T-cell (primary cell): ENCODE results near the gene XAGE2. TPM values are rescaled to one million over a fixed set of nuclear protein-coding genes. Genes with fewer than 3 reads are reported as not detected.

ENCODE experiments used
- ATAC-seq, 4 experiments: fragments of 200-7000 bp in 3 of 4; fragments of 150-1000 bp in 1 of 4; cut with Tn5 transposase; replicated peaks in 1 of 4; 1 replicate in 3 of 4; 2 replicates in 1 of 4; pipeline ENCODE4 v1.10.0; 2021; ENCODE audit warnings: moderate library complexity in 3 of 4, mild to moderate bottlenecking in 2 of 4, moderate number of reproducible peaks in 1 of 4
- CTCF ChIA-PET, 2 donors: fragments of 300-600 bp; sonication (Branson Sonifier 250); formaldehyde crosslinking; loops; one replicate each; lab custom pipeline; 2022; ENCODE audit warnings: antibody characterized with exemption in 2 of 2; lab: Charles Lee
- POLR2A ChIA-PET, 2 donors: fragments of 300-600 bp; sonication (Branson Sonifier 250); formaldehyde crosslinking; loops; one replicate each; lab custom pipeline; 2022; ENCODE audit warnings: antibody characterized with exemption in 2 of 2; lab: Charles Lee
- DNase-seq, 35 experiments: peaks; one replicate each; pipeline versions ENCODE4 v3.0.0 to v3.0.0-alpha.2; 2013 to 2023
- H3K27ac ChIP-seq: one replicate; pipeline ENCODE4 v1.5.1; 2013; ENCODE audit warnings: low read length
- H3K27me3 ChIP-seq, 2 experiments: replicated peaks in 1 of 2; 1 replicate in 1 of 2; 2 replicates in 1 of 2; pipeline versions ENCODE4 v1.6.1 to v1.7.0; 2013; ENCODE audit warnings: low read length in 1 of 2, mixed read lengths in 1 of 2; ENCODE audit not compliant: control insufficient read depth in 2 of 2, insufficient read depth in 2 of 2; ENCODE audit errors: extremely low read depth in 1 of 2
- H3K36me3 ChIP-seq, 2 donors: 1 replicate in 1 of 2; 2 replicates in 1 of 2; pipeline versions ENCODE4 v1.6.1 to v1.7.0; 2013; ENCODE audit warnings: low read length in 1 of 2; ENCODE audit not compliant: control insufficient read depth in 2 of 2, insufficient read depth in 1 of 2; ENCODE audit errors: extremely low read depth in 1 of 2
- H3K4me1 ChIP-seq, 2 experiments: 1 replicate in 1 of 2; 2 replicates in 1 of 2; pipeline versions ENCODE4 v1.6.1 to v1.7.0; 2013; ENCODE audit warnings: low read length in 2 of 2, mixed read lengths in 1 of 2; ENCODE audit not compliant: insufficient read depth in 2 of 2, control insufficient read depth in 1 of 2; ENCODE audit errors: extremely low read depth in 1 of 2
- H3K4me3 ChIP-seq, 2 donors: 1 replicate in 1 of 2; 2 replicates in 1 of 2; pipeline versions ENCODE4 v1.5.1 to v1.7.0; 2013; ENCODE audit warnings: mild to moderate bottlenecking in 2 of 2, low read length in 1 of 2, moderate library complexity in 1 of 2; ENCODE audit not compliant: control insufficient read depth in 1 of 2; ENCODE audit errors: extremely low read depth in 1 of 2
- H3K9me3 ChIP-seq: 2 replicates; pipeline ENCODE4 v1.7.0; 2013
- H3K27ac Mint-ChIP-seq, 2 donors: one replicate each; pipeline ENCODE4 v1.8.0; 2020 to 2021; ENCODE audit warnings: mild to moderate bottlenecking in 2 of 2, mixed read lengths in 2 of 2
- H3K27me3 Mint-ChIP-seq, 2 donors: one replicate each; pipeline ENCODE4 v1.8.0; 2021 to 2022; ENCODE audit warnings: mixed read lengths in 2 of 2
- H3K36me3 Mint-ChIP-seq: one replicate; pipeline ENCODE4 v1.8.0; 2021; ENCODE audit warnings: mixed read lengths
- H3K4me1 Mint-ChIP-seq, 3 donors: one replicate each; pipeline ENCODE4 v1.8.0; 2020 to 2022; ENCODE audit warnings: mixed read lengths in 3 of 3, mild to moderate bottlenecking in 1 of 3
- H3K4me3 Mint-ChIP-seq, 3 donors: one replicate each; pipeline ENCODE4 v1.8.0; 2020 to 2022; ENCODE audit warnings: mild to moderate bottlenecking in 3 of 3, mixed read lengths in 3 of 3, moderate library complexity in 3 of 3
- H3K9me3 Mint-ChIP-seq, 3 donors: one replicate each; pipeline ENCODE4 v1.8.0; 2020 to 2022; ENCODE audit warnings: mixed read lengths in 3 of 3
- WGBS: methylation state at CpG from one replicate; pipeline ENCODE4 v1.1.5; 2013; ENCODE audit warnings: missing lambda C conversion rate; ENCODE audit not compliant: insufficient coverage; 5-methylcytosine and 5-hydroxymethylcytosine counted together
- total RNA-seq, 35 experiments: library from RNA in 6 of 35; stranded (reverse) in 6 of 35; fragments of 120-200 nt in 1 of 35; gene quantifications; one replicate each; pipeline versions ENCODE4 v1.2.1 to v1.2.4 and lab custom pipeline; 2013 to 2026

Gene XAGE2
- total RNA-seq, 5 donors from 2014 or later (not counting 1 experiment from before 2014, with no cell fraction given), result not detected

DNA sequence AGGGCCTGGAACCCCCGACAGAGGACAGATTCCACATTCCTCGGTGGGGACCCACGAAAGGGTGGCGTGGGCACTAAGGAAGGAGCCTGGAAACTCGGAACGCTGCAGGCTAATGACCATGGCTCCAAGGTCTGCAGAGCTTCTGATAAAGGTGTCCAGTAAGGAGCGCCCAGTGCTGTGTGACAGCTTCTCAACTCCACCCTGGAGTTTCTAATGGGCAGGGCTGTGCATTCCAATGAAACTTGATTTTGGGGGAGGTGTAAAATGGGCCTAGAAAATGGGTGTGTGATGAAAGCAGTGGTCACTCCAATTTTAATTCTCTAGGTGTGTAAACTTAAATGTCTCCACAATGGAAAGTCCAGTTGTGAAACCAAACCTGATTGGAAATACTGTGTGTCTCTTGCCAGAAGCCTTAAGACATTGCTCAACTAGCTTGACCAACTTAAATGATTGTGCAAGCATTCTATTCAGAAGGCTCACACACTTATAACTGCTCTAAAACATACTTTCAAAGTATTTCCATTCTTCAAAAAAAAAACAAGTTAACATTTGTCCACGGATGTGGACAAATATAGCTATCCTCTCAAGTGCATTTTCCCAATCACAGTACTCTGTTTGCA, 52.1 kb downstream of the XAGE2 start:
- ChIA-PET CTCF (no interaction called here), POLR2A (no interaction called here)
- Histone ChIP-seq H3K4me1 (no peaks in the 10 kb centered on the region), H3K27ac (no peak overlapping the region), H3K9me3 (no peaks in the 10 kb centered on the region), H3K4me3 (no peak overlapping the region), H3K36me3 (no peaks in the 10 kb centered on the region), H3K27me3 (no peaks in the 10 kb centered on the region)
- ATAC-seq (no peak), DNase-seq (no peak)
- peaks cover 9 to 38% of the 10 kb centered on the region in 2 donors for H3K27me3 Mint-ChIP-seq
- H3K4me1 Mint-ChIP-seq, result no peaks in the 10 kb centered on the region
- no peaks in the 10 kb centered on the region for H3K9me3 Mint-ChIP-seq
- WGBS, result 89% methylated on average over 5 of the region's 8 CpGs
- H3K27ac Mint-ChIP-seq, result no peak overlapping the region
- H3K36me3 Mint-ChIP-seq, result no peaks in the 10 kb centered on the region
- no peak overlapping the region for H3K4me3 Mint-ChIP-seq

- Mint-ChIP-seq H3K4me3 (no peak overlapping the region), H3K27ac (no peak overlapping the region), H3K36me3 (no peaks in the 10 kb centered on the region), H3K27me3 (peaks cover 8 to 29% of the 10 kb centered on the region in 2 donors), H3K4me1 (no peaks in the 10 kb centered on the region), H3K9me3 (no peaks in the 10 kb centered on the region)
- WGBS, result no CpG with 5 or more reads among the region's 1 CpG
- Histone ChIP-seq H3K27ac (no peak overlapping the region), H3K4me1 (no peaks in the 10 kb centered on the region), H3K9me3 (no peaks in the 10 kb centered on the region), H3K36me3 (no peaks in the 10 kb centered on the region), H3K4me3 (no peak overlapping the region), H3K27me3 (no peaks in the 10 kb centered on the region)
- ATAC-seq (no peak), DNase-seq (no peak)
- CTCF ChIA-PET, result no interaction called here
- POLR2A ChIA-PET, result no interaction called here
Observed at GRCh38 chrX:52422884-52423283, 54.1 kb downstream of the XAGE2 start.

- POLR2A ChIA-PET, result no interaction called here
- CTCF ChIA-PET, result no interaction called here
- Mint-ChIP-seq H3K4me1 (no peaks in the 10 kb centered on the region), H3K4me3 (no peak overlapping the region), H3K9me3 (no peaks in the 10 kb centered on the region), H3K27me3 (peaks cover 6 to 19% of the 10 kb centered on the region in 2 donors), H3K27ac (peak overlapping the region in 1 of 2 donors; percentile 36), H3K36me3 (no peaks in the 10 kb centered on the region)
- 80% methylated on average over 1 of the region's 1 CpG for WGBS
- no peak for ATAC-seq
- Histone ChIP-seq H3K27ac (no peak overlapping the region), H3K9me3 (no peaks in the 10 kb centered on the region), H3K27me3 (no peaks in the 10 kb centered on the region), H3K4me1 (no peaks in the 10 kb centered on the region), H3K4me3 (no peak overlapping the region), H3K36me3 (no peaks in the 10 kb centered on the region)
- no peak for DNase-seq
Observed at GRCh38 chrX:52424656-52425055, 55.8 kb downstream of the XAGE2 start.

Other genes with a start within 250 kb of the XAGE2 start
- 10 to 100 TPM in 1 of 5 donors, 1 to 10 TPM in 3, under 1 TPM in 1; 0.43 to 12.4 (median 2.9) TPM for gene MAGED4, start 184.1 kb upstream of the XAGE2 start, total RNA-seq
- gene XAGE1A, start 126.8 kb downstream of the XAGE2 start, total RNA-seq, result not detected
- gene XAGE1B, start 148.0 kb downstream of the XAGE2 start, total RNA-seq, result not detected